ENCODE measurements around the gene USP30. TPM values are rescaled to one million over a fixed set of nuclear protein-coding genes. Genes with fewer than 3 reads are reported as not detected.

Gene USP30
- total RNA-seq, 1 experiment from 2014 or later: 7.8 TPM

- Histone ChIP-seq H2BK20ac (ENCODE audit: low read depth, low read length, poor library complexity, severe bottlenecking) (no peak overlapping the region), H2AFZ (ENCODE audit: low read length) (no peak overlapping the region), H3K27ac (ENCODE audit: insufficient read length, low read depth, low read length) (no peak overlapping the region), H3K27me3 (ENCODE audit: insufficient read depth, low read length) (no peaks in the 10 kb centered on the region), H2BK15ac (ENCODE audit: low read depth, low read length) (no peak overlapping the region), H2BK12ac (ENCODE audit: insufficient read length, low read depth, low read length) (no peak overlapping the region), H2AK5ac (ENCODE audit: insufficient read length, low read length) (no peak overlapping the region), H3K9ac (ENCODE audit: extremely low read depth, insufficient read length, low read length) (peak overlapping the region; percentile 2), H4K8ac (replicated peaks; ENCODE audit: insufficient read length, low read depth, low read length) (no peak overlapping the region), H2BK5ac (ENCODE audit: insufficient read length, low read length) (no peak overlapping the region), H3K79me1 (ENCODE audit: insufficient read depth, low read depth, low read length, poor library complexity, severe bottlenecking) (no peaks in the 10 kb centered on the region), H3K79me2 (ENCODE audit: insufficient read depth, low read length) (no peaks in the 10 kb centered on the region), H3T11ph (ENCODE audit: low read length) (no peak overlapping the region), H3K4me1 (ENCODE audit: insufficient read depth, low read length) (peaks cover 6% of the 10 kb centered on the region), H3K23me2 (ENCODE audit: insufficient read length, low read depth, low read length, poor library complexity, severe bottlenecking) (no peaks in the 10 kb centered on the region), H3K4me2 (ENCODE audit: insufficient read depth, insufficient read length, low read length) (no peak overlapping the region), H4K91ac (ENCODE audit: insufficient read length, low read depth, low read length) (no peak overlapping the region), H2BK120ac (ENCODE audit: low read depth, low read length, poor library complexity, severe bottlenecking) (no peak overlapping the region), H3K23ac (ENCODE audit: insufficient read length, low read depth, low read length) (no peak overlapping the region), H3K4ac (ENCODE audit: low read depth, low read length) (no peak overlapping the region), H4K20me1 (ENCODE audit: control insufficient read depth, insufficient read depth, insufficient read length) (no peaks in the 10 kb centered on the region), H3K9me3 (ENCODE audit: control insufficient read depth, low read depth, low read length) (no peaks in the 10 kb centered on the region), H3K56ac (ENCODE audit: insufficient read length, low read depth, low read length) (no peak overlapping the region), H4K5ac (ENCODE audit: insufficient read length, low read depth, low read length) (no peak overlapping the region), H3K14ac (ENCODE audit: insufficient read depth, low read length) (no peak overlapping the region), H3K18ac (ENCODE audit: insufficient read length, low read depth, low read length) (no peak overlapping the region)
- Mint-ChIP-seq H3K4me1 (peaks cover 6 to 8% of the 10 kb centered on the region in 2 experiments), H3K27me3 (ENCODE audit: low read depth) (no peaks in the 10 kb centered on the region; the same call in 1 of the 2 replicates), H3K9me3 (no peaks in the 10 kb centered on the region), H3K36me3 (ENCODE audit: insufficient read depth in 1 of 3, low read depth in 3 of 3) (no peaks in the 10 kb centered on the region; a peak in 1 of 7 replicates), H3K4me3 (no peak overlapping the region), H3K27ac (no peak overlapping the region)
- no CpG with 5 or more reads among the region's 7 CpGs for WGBS (ENCODE audit: extremely low coverage, insufficient read length, low lambda C conversion rate)
- DNase-seq: no peak
- TF ChIP-seq, protein P1, sequence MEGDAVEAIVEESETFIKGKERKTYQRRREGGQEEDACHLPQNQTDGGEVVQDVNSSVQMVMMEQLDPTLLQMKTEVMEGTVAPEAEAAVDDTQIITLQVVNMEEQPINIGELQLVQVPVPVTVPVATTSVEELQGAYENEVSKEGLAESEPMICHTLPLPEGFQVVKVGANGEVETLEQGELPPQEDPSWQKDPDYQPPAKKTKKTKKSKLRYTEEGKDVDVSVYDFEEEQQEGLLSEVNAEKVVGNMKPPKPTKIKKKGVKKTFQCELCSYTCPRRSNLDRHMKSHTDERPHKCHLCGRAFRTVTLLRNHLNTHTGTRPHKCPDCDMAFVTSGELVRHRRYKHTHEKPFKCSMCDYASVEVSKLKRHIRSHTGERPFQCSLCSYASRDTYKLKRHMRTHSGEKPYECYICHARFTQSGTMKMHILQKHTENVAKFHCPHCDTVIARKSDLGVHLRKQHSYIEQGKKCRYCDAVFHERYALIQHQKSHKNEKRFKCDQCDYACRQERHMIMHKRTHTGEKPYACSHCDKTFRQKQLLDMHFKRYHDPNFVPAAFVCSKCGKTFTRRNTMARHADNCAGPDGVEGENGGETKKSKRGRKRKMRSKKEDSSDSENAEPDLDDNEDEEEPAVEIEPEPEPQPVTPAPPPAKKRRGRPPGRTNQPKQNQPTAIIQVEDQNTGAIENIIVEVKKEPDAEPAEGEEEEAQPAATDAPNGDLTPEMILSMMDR (conservative IDR thresholded peaks at IDR 0.05): no peak
These were observed 73.4 kb downstream of the USP30 start for GRCh38 chr12:109125791-109126190.
